Neural cell (in vitro differentiated cells): ENCODE results near the gene PAAF1. TPM values are rescaled to one million over a fixed set of nuclear protein-coding genes. Genes with fewer than 3 reads are reported as not detected.

Experiments used
- H2AFZ ChIP-seq: fragments of 200-600, 300-800 bp; sonication (generic), shearing (Covaris generic); 2 replicates; pipeline ENCODE4 v1.6.0; 2014; ENCODE audit warnings: low read depth, mild to moderate bottlenecking, antibody characterized with exemption, low read length, moderate library complexity
- H3F3A ChIP-seq: fragments of 200-600 bp; shearing (Covaris generic); 2 replicates; pipeline ENCODE4 v1.6.1; 2016; ENCODE audit warnings: mild to moderate bottlenecking, moderate library complexity, mixed read lengths, antibody characterized with exemption, low read length; ENCODE audit not compliant: insufficient read depth, poor library complexity, severe bottlenecking
- H3K27ac ChIP-seq: fragments of 200-600, 300-800 bp; sonication (generic), shearing (Covaris generic); 2 replicates; pipeline ENCODE4 v1.5.1; 2014; ENCODE audit warnings: mild to moderate bottlenecking, low read length, moderate library complexity
- H3K27me3 ChIP-seq: fragments of 300-800, 200-600 bp; sonication (generic), shearing (Covaris generic); 2 replicates; pipeline ENCODE4 v1.6.0; 2014; ENCODE audit warnings: mild to moderate bottlenecking, low read depth, low read length, moderate library complexity; ENCODE audit not compliant: insufficient read depth
- H3K36me3 ChIP-seq: fragments of 300-800, 200-600 bp; sonication (generic), shearing (Covaris generic); 2 replicates; pipeline ENCODE4 v1.5.1; 2014; ENCODE audit warnings: mild to moderate bottlenecking, antibody characterized with exemption, low read length, moderate library complexity; ENCODE audit not compliant: insufficient read depth
- H3K4me2 ChIP-seq: fragments of 300-800, 200-600 bp; sonication (generic), shearing (Covaris generic); 2 replicates; pipeline ENCODE4 v1.6.0; 2014; ENCODE audit warnings: mild to moderate bottlenecking, low read length
- H3K4me3 ChIP-seq: fragments of 300-800, 200-600 bp; sonication (generic), shearing (Covaris generic); 2 replicates; pipeline ENCODE4 v1.5.1; 2014; ENCODE audit warnings: mild to moderate bottlenecking, low read length, moderate library complexity
- H3K79me2 ChIP-seq: fragments of 200-600 bp; shearing (Covaris generic); replicated peaks from 2 replicates; pipeline ENCODE4 v1.6.0; 2014; ENCODE audit warnings: mild to moderate bottlenecking, low read length, moderate library complexity; ENCODE audit not compliant: insufficient read depth
- H3K9ac ChIP-seq: fragments of 300-800, 200-600 bp; sonication (generic), shearing (Covaris generic); 2 replicates; pipeline ENCODE4 v1.6.1; 2016; ENCODE audit warnings: mild to moderate bottlenecking, low read length, mixed read lengths
- H3K9me2 ChIP-seq: fragments of 200-600 bp; shearing (Covaris generic); 2 replicates; pipeline ENCODE4 v1.6.1; 2016; ENCODE audit warnings: mild to moderate bottlenecking, low read length, mixed read lengths; ENCODE audit not compliant: insufficient read depth
- H3K9me3 ChIP-seq: fragments of 200-600, 300-800 bp; sonication (generic), shearing (Covaris generic); 2 replicates; pipeline ENCODE4 v1.6.1; 2016; ENCODE audit warnings: mild to moderate bottlenecking, mixed run types, low read length, moderate library complexity, mixed read lengths
- H4K20me1 ChIP-seq: fragments of 200-600 bp; shearing (Covaris generic); 2 replicates; pipeline ENCODE4 v1.6.1; 2016; ENCODE audit warnings: mild to moderate bottlenecking, mixed run types; ENCODE audit not compliant: insufficient read depth
- EP300 ChIP-seq: fragments of 450-650 bp; conservative IDR thresholded peaks from 2 replicates; pipeline ENCODE4 v1.6.1; 2014; ENCODE audit warnings: antibody characterized with exemption, mild to moderate bottlenecking, moderate library complexity; ENCODE audit not compliant: poor library complexity, severe bottlenecking
- EZH2 ChIP-seq: fragments of 200-600, 300-800 bp; shearing (Covaris generic), sonication (generic); IDR thresholded peaks from 2 replicates; pipeline ENCODE4 v1.6.1; 2014; ENCODE audit warnings: antibody characterized with exemption, low read length, borderline replicate concordance, mild to moderate bottlenecking; ENCODE audit not compliant: insufficient read depth, poor library complexity, severe bottlenecking
- MXI1 ChIP-seq: fragments of 450-650 bp; conservative IDR thresholded peaks from 2 replicates; pipeline ENCODE4 v1.6.1; 2014; ENCODE audit warnings: antibody characterized with exemption, mild to moderate bottlenecking; ENCODE audit not compliant: poor library complexity, severe bottlenecking
- POLR2AphosphoS5 ChIP-seq: IDR thresholded peaks from 2 replicates; pipeline ENCODE4 v1.6.1; 2012
- RAD21 ChIP-seq: fragments of 450-650 bp; conservative IDR thresholded peaks from 2 replicates; pipeline ENCODE4 v1.6.1; 2014; ENCODE audit warnings: antibody characterized with exemption, mild to moderate bottlenecking, moderate library complexity
- SMC3 ChIP-seq: fragments of 450-650 bp; conservative IDR thresholded peaks from 2 replicates; pipeline ENCODE4 v1.6.1; 2014; ENCODE audit warnings: antibody characterized with exemption, mild to moderate bottlenecking, moderate library complexity; ENCODE audit not compliant: poor library complexity
- TAF1 ChIP-seq: IDR thresholded peaks from 2 replicates; pipeline ENCODE4 v1.6.1; 2012; ENCODE audit warnings: low read depth
- polyA plus RNA-seq: library from polyadenylated mRNA; depleted of rRNA; stranded (reverse); fragments of >200 nt; gene quantifications from 2 replicates; pipeline ENCODE4 v1.2.3, GENCODE V29; 2014
- TF ChIP-seq, protein P1 (sequence below): IDR thresholded peaks from 2 replicates; pipeline ENCODE4 v1.6.1; 2012; ENCODE audit warnings: borderline replicate concordance
- TF ChIP-seq, protein P2 (sequence below): fragments of 450-650 bp; IDR thresholded peaks from 2 replicates; pipeline ENCODE4 v1.5.1; 2014; ENCODE audit warnings: antibody characterized with exemption, mild to moderate bottlenecking, moderate library complexity; ENCODE audit not compliant: poor library complexity, severe bottlenecking

Gene PAAF1
- polyA plus RNA-seq, 1 donor from 2014 or later, result 80.3 TPM

DNA sequence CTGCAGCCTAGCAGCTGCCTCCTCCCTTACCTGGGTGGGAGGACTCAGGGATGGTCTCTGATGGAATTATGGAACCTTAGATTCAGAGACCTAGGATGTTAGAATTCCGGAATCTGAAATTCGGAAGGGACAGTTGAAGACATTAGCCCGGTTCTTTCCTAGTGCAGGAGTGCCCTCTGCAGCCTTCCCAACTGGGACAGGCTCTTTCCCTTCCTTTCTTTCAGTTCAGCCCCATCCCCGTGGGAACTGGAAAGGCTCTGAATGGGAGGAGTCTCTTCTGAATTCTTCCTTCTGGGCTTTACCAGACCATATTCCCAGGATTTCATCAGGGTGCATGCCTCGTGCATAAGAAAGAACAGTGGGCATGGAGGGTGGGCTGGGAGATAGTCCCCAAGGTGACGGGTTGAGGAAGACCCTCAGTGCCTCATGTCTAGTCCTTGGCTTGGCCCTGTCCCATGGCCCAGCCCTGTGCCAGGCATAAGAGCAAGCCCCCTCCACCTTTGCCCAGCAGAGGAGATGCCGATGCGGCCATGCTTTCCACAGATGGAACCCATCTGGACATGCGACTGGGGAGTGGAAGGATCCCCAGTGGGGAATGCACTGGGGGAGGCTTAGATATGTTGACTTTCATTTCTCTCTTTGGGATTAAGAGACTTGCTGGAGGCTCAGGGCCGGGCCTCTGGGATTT is 88.4 kb downstream of the PAAF1 start:
- Histone ChIP-seq H3K4me2 (no peak overlapping the region), H2AFZ (no peak overlapping the region)

GRCh38 chr11:73965764-73966121 is 88.9 kb downstream of the PAAF1 start:
- TF ChIP-seq EZH2 (no peak), MXI1 (no peak), RAD21 (no peak), POLR2AphosphoS5 (no peak), TAF1 (no peak), EP300 (no peak), SMC3 (no peak)
- TF ChIP-seq, protein P1, sequence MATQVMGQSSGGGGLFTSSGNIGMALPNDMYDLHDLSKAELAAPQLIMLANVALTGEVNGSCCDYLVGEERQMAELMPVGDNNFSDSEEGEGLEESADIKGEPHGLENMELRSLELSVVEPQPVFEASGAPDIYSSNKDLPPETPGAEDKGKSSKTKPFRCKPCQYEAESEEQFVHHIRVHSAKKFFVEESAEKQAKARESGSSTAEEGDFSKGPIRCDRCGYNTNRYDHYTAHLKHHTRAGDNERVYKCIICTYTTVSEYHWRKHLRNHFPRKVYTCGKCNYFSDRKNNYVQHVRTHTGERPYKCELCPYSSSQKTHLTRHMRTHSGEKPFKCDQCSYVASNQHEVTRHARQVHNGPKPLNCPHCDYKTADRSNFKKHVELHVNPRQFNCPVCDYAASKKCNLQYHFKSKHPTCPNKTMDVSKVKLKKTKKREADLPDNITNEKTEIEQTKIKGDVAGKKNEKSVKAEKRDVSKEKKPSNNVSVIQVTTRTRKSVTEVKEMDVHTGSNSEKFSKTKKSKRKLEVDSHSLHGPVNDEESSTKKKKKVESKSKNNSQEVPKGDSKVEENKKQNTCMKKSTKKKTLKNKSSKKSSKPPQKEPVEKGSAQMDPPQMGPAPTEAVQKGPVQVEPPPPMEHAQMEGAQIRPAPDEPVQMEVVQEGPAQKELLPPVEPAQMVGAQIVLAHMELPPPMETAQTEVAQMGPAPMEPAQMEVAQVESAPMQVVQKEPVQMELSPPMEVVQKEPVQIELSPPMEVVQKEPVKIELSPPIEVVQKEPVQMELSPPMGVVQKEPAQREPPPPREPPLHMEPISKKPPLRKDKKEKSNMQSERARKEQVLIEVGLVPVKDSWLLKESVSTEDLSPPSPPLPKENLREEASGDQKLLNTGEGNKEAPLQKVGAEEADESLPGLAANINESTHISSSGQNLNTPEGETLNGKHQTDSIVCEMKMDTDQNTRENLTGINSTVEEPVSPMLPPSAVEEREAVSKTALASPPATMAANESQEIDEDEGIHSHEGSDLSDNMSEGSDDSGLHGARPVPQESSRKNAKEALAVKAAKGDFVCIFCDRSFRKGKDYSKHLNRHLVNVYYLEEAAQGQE, result no peak
- TF ChIP-seq, protein P2, sequence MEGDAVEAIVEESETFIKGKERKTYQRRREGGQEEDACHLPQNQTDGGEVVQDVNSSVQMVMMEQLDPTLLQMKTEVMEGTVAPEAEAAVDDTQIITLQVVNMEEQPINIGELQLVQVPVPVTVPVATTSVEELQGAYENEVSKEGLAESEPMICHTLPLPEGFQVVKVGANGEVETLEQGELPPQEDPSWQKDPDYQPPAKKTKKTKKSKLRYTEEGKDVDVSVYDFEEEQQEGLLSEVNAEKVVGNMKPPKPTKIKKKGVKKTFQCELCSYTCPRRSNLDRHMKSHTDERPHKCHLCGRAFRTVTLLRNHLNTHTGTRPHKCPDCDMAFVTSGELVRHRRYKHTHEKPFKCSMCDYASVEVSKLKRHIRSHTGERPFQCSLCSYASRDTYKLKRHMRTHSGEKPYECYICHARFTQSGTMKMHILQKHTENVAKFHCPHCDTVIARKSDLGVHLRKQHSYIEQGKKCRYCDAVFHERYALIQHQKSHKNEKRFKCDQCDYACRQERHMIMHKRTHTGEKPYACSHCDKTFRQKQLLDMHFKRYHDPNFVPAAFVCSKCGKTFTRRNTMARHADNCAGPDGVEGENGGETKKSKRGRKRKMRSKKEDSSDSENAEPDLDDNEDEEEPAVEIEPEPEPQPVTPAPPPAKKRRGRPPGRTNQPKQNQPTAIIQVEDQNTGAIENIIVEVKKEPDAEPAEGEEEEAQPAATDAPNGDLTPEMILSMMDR, result no peak
- H3K4me2 ChIP-seq, result no peak overlapping the region

More for the DNA sequence above, 88.4 kb downstream of the PAAF1 start:
- Histone ChIP-seq H3K9me3 (no peaks in the 10 kb centered on the region), H3K9ac (no peak overlapping the region), H3K79me2 (no peaks in the 10 kb centered on the region), H3F3A (no peaks in the 10 kb centered on the region), H3K9me2 (no peaks in the 10 kb centered on the region), H4K20me1 (no peaks in the 10 kb centered on the region), H3K27me3 (no peaks in the 10 kb centered on the region), H3K36me3 (no peaks in the 10 kb centered on the region), H3K27ac (no peak overlapping the region), H3K4me3 (no peak overlapping the region)
- TF ChIP-seq EP300, result no peak
- TF ChIP-seq SMC3, result no peak
- no peak for TF ChIP-seq TAF1
- TF ChIP-seq, protein P2, result no peak
- no peak for TF ChIP-seq MXI1
- no peak for TF ChIP-seq EZH2
- TF ChIP-seq, protein P1, result no peak
- no peak for TF ChIP-seq POLR2AphosphoS5
- TF ChIP-seq RAD21, result no peak

More at GRCh38 chr11:73965764-73966121, 88.9 kb downstream of the PAAF1 start:
- H3K27me3 ChIP-seq, result no peaks in the 10 kb centered on the region
- H3K9me2 ChIP-seq, result no peaks in the 10 kb centered on the region
- H3K36me3 ChIP-seq, result no peaks in the 10 kb centered on the region
- H4K20me1 ChIP-seq, result no peaks in the 10 kb centered on the region
- no peak overlapping the region for H3K4me3 ChIP-seq
- no peaks in the 10 kb centered on the region for H3K9me3 ChIP-seq
- H3K9ac ChIP-seq, result no peak overlapping the region
- no peaks in the 10 kb centered on the region for H3K79me2 ChIP-seq
- H3K27ac ChIP-seq, result no peak overlapping the region
- no peaks in the 10 kb centered on the region for H3F3A ChIP-seq
- H2AFZ ChIP-seq, result no peak overlapping the region
